ENCODE measurements around the gene TUBA8.

DNA sequence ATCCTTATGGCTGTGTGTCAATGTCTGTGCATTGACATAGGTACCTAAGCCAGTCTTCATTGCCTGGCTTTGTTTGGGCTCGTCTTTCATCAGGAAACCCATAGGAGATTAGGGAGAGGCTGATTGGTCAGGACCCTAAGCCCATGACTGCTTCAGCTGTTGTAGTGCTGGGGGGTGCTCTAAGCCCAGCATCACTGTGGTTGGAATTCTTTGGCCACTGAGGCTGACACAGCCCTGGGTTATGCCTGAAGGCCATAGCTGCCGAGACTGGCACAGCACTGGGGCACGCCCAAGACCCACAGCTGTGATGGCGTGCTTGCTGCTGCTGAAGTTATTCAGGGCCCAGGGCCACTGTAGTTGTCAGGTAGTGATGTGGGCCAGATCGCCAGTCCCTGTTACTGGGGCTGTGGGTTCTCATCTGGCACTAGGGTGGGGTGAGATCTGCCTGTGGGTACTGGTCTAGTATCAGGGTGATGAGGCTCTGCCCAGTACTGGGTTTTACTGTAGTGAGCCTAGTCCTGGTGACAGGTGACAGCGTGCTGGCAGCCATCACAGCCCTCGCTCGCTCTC is 44.3 kb downstream of the TUBA8 start:
- TF ChIP-seq, protein P1, sequence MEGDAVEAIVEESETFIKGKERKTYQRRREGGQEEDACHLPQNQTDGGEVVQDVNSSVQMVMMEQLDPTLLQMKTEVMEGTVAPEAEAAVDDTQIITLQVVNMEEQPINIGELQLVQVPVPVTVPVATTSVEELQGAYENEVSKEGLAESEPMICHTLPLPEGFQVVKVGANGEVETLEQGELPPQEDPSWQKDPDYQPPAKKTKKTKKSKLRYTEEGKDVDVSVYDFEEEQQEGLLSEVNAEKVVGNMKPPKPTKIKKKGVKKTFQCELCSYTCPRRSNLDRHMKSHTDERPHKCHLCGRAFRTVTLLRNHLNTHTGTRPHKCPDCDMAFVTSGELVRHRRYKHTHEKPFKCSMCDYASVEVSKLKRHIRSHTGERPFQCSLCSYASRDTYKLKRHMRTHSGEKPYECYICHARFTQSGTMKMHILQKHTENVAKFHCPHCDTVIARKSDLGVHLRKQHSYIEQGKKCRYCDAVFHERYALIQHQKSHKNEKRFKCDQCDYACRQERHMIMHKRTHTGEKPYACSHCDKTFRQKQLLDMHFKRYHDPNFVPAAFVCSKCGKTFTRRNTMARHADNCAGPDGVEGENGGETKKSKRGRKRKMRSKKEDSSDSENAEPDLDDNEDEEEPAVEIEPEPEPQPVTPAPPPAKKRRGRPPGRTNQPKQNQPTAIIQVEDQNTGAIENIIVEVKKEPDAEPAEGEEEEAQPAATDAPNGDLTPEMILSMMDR (IDR thresholded peaks at IDR 0.05), result no peak
- no peak for TF ChIP-seq POLR2A (IDR thresholded peaks at IDR 0.05)
